ENCODE data around the gene CGNL1. TPM values are rescaled to one million over a fixed set of nuclear protein-coding genes. Genes with fewer than 3 reads are reported as not detected.

The CGNL1 gene
- total RNA-seq, 1 donor from 2014 or later = 5.4 TPM

DNA sequence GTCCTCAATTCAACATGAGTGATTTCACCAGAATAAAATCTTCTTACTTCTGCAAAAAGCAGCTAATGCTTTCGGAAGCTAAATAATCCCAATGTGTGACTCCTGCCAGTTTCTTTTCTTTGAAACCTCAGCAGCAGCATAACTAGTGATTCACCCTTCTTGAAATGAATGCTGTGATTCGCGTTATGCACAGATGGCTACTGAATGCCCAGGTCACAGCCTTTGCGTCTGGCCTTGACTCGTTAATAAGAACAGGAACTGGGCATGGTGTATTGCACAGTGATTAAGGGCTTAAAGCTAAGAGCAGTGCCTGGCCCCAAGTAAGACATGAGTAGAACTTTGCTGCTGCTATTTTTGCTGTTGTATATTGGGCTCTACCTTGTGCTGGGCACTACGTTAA is 19.0 kb downstream of the CGNL1 start:
- H3K4me1 Mint-ChIP-seq (ENCODE audit: low read depth, unreplicated experiment) = peaks cover 4% of the 10 kb centered on the region
- TF ChIP-seq, protein P1, sequence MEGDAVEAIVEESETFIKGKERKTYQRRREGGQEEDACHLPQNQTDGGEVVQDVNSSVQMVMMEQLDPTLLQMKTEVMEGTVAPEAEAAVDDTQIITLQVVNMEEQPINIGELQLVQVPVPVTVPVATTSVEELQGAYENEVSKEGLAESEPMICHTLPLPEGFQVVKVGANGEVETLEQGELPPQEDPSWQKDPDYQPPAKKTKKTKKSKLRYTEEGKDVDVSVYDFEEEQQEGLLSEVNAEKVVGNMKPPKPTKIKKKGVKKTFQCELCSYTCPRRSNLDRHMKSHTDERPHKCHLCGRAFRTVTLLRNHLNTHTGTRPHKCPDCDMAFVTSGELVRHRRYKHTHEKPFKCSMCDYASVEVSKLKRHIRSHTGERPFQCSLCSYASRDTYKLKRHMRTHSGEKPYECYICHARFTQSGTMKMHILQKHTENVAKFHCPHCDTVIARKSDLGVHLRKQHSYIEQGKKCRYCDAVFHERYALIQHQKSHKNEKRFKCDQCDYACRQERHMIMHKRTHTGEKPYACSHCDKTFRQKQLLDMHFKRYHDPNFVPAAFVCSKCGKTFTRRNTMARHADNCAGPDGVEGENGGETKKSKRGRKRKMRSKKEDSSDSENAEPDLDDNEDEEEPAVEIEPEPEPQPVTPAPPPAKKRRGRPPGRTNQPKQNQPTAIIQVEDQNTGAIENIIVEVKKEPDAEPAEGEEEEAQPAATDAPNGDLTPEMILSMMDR (IDR thresholded peaks at IDR 0.05; ENCODE audit: partially characterized antibody, unreplicated experiment) = no peak
- no peak for DNase-seq
- H3K36me3 Mint-ChIP-seq (ENCODE audit: unreplicated experiment) = no peaks in the 10 kb centered on the region
- H3K4me3 Mint-ChIP-seq (ENCODE audit: unreplicated experiment) = no peak overlapping the region
- H3K27ac Mint-ChIP-seq (ENCODE audit: unreplicated experiment) = no peak overlapping the region
- H3K27me3 Mint-ChIP-seq (ENCODE audit: unreplicated experiment) = no peaks in the 10 kb centered on the region
- peaks cover 3% of the 10 kb centered on the region for H3K9me3 Mint-ChIP-seq (ENCODE audit: unreplicated experiment)

- Mint-ChIP-seq H3K4me3 (ENCODE audit: unreplicated experiment) (no peak overlapping the region), H3K27ac (ENCODE audit: unreplicated experiment) (no peak overlapping the region), H3K27me3 (ENCODE audit: unreplicated experiment) (no peaks in the 10 kb centered on the region), H3K36me3 (ENCODE audit: unreplicated experiment) (no peaks in the 10 kb centered on the region), H3K4me1 (ENCODE audit: low read depth, unreplicated experiment) (peaks cover 5% of the 10 kb centered on the region), H3K9me3 (ENCODE audit: unreplicated experiment) (no peaks in the 10 kb centered on the region)
- TF ChIP-seq, protein P1 (IDR thresholded peaks at IDR 0.05; ENCODE audit: partially characterized antibody, unreplicated experiment) = no peak
- no peak for DNase-seq
Observed at GRCh38 chr15:57398336-57398735, 22.0 kb downstream of the CGNL1 start.

- Mint-ChIP-seq H3K4me3 (ENCODE audit: unreplicated experiment) (no peak overlapping the region), H3K27ac (ENCODE audit: unreplicated experiment) (no peak overlapping the region), H3K36me3 (ENCODE audit: unreplicated experiment) (no peaks in the 10 kb centered on the region), H3K27me3 (ENCODE audit: unreplicated experiment) (no peaks in the 10 kb centered on the region), H3K4me1 (ENCODE audit: low read depth, unreplicated experiment) (peaks cover 17% of the 10 kb centered on the region), H3K9me3 (ENCODE audit: unreplicated experiment) (no peaks in the 10 kb centered on the region)
- TF ChIP-seq, protein P1 (IDR thresholded peaks at IDR 0.05; ENCODE audit: partially characterized antibody, unreplicated experiment) = no peak
- DNase-seq = no peak
Observed at GRCh38 chr15:57401546-57401945, 25.2 kb downstream of the CGNL1 start.

GRCh38 chr15:57403017-57403416 is 26.7 kb downstream of the CGNL1 start:
- peaks cover 21% of the 10 kb centered on the region for H3K4me1 Mint-ChIP-seq (ENCODE audit: low read depth, unreplicated experiment)
- H3K27ac Mint-ChIP-seq (ENCODE audit: unreplicated experiment) = peak overlapping the region; percentile 73

DNA sequence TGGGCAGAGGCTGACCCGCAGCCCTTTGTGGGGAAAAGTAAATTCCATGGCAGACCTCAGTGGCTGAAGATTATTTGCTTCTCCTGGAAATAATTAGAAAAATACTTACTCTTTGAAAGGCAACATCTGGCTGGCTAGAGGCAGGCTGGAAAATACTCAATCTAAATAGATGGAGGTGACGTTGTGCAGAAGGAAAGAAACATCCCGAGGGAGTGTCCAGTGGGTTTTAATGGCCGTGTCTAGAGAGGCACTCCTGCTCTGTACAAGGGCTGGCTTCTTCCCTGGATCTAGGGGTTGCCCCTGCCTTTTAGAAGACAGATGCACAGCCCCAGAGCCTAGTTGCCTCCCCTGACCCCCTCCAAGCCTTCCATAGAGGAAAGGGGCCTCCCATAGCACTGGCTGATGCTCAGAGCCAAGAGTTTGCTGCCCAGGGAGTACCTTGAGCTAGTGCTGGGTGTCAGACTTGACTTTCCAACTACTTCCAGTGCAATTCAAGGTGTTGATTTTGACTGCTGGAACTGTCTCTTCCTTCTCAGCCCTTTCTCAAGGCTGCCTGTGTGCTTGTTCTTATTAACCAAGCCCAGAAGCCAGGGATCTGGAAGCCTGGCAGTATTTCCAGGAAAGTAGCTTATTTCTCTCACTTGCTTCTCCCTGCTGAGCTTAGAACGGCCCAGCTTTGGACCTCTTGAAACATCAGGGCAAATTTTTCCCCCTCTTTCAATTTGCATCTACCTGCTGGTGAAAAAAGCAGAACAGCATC is 27.4 kb downstream of the CGNL1 start:
- TF ChIP-seq, protein P1 (IDR thresholded peaks at IDR 0.05; ENCODE audit: partially characterized antibody, unreplicated experiment) = no peak
- Mint-ChIP-seq H3K4me3 (ENCODE audit: unreplicated experiment) (no peak overlapping the region), H3K27ac (ENCODE audit: unreplicated experiment) (peak overlapping the region; percentile 73), H3K27me3 (ENCODE audit: unreplicated experiment) (no peaks in the 10 kb centered on the region), H3K4me1 (ENCODE audit: low read depth, unreplicated experiment) (peaks cover 21% of the 10 kb centered on the region), H3K36me3 (ENCODE audit: unreplicated experiment) (no peaks in the 10 kb centered on the region), H3K9me3 (ENCODE audit: unreplicated experiment) (no peaks in the 10 kb centered on the region)
- DNase-seq = no peak

More at GRCh38 chr15:57403017-57403416, 26.7 kb downstream of the CGNL1 start:
- TF ChIP-seq, protein P1 (IDR thresholded peaks at IDR 0.05; ENCODE audit: partially characterized antibody, unreplicated experiment) = no peak
- Mint-ChIP-seq H3K9me3 (ENCODE audit: unreplicated experiment) (no peaks in the 10 kb centered on the region), H3K4me3 (ENCODE audit: unreplicated experiment) (no peak overlapping the region), H3K36me3 (ENCODE audit: unreplicated experiment) (no peaks in the 10 kb centered on the region), H3K27me3 (ENCODE audit: unreplicated experiment) (no peaks in the 10 kb centered on the region)
- no peak for DNase-seq

Measured in glutamatergic neuron (in vitro differentiated cells).